Central memory CD8-positive, alpha-beta T cell (primary cell): ENCODE results near the gene PCNT.
A peak's percentile ranks its signal among the peaks of the same experiment; 100 is the strongest.

ENCODE experiments used
- ATAC-seq: fragments of 150-1000 bp; cut with Tn5 transposase; replicated peaks from 2 replicates; pipeline ENCODE4 v1.10.0; 2022; ENCODE audit warnings: mild to moderate bottlenecking, moderate FRiP score, moderate number of reproducible peaks; ENCODE audit not compliant: poor library complexity, severe bottlenecking; ENCODE audit errors: extremely low read depth
- DNase-seq, 2 donors: peaks; one replicate each; pipeline ENCODE4 v3.0.0; 2021; ENCODE audit warnings: low spot score in 2 of 2
- H3K27ac Mint-ChIP-seq: one replicate; pipeline ENCODE4 v1.8.0; 2022; ENCODE audit warnings: low read depth, mild to moderate bottlenecking, moderate library complexity, mixed read lengths
- H3K27me3 Mint-ChIP-seq: one replicate; pipeline ENCODE4 v1.8.0; 2022; ENCODE audit warnings: mixed read lengths
- H3K36me3 Mint-ChIP-seq: one replicate; pipeline ENCODE4 v1.8.0; 2022; ENCODE audit warnings: mild to moderate bottlenecking, moderate library complexity, mixed read lengths; ENCODE audit not compliant: insufficient read depth
- H3K4me1 Mint-ChIP-seq: one replicate; pipeline ENCODE4 v1.8.0; 2022; ENCODE audit warnings: mixed read lengths
- H3K4me3 Mint-ChIP-seq: one replicate; pipeline ENCODE4 v1.8.0; 2022; ENCODE audit warnings: mild to moderate bottlenecking, moderate library complexity, mixed read lengths
- H3K9me3 Mint-ChIP-seq: one replicate; pipeline ENCODE4 v1.8.0; 2022; ENCODE audit warnings: mixed read lengths

PCNT gene

DNA sequence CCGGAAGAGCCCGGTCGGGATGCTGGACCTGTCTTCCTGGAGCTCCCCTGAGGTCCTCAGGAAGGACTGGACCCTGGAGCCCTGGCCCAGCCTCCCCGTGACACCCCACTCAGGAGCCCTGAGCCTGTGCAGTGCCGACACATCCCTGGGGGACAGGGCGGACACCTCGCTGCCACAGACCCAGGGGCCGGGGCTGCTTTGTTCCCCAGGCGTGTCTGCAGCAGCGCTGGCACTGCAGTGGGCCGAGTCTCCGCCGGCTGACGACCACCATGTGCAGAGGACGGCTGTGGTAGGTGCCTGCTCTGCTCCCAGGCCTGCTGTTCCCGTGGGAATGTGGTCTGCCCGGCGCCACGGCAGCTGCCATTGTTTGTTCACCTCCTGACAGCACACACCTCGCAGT lies 92.6 kb downstream of the PCNT start:
- no peak for ATAC-seq
- Mint-ChIP-seq H3K9me3 (no peaks in the 10 kb centered on the region), H3K36me3 (peaks cover 20% of the 10 kb centered on the region)

GRCh38 chr21:46418265-46418946 lies 94.5 kb downstream of the PCNT start:
- DNase-seq (no peak), ATAC-seq (no peak)
- H3K4me1 Mint-ChIP-seq, result peaks cover 4% of the 10 kb centered on the region
- no peaks in the 10 kb centered on the region for H3K27me3 Mint-ChIP-seq
- no peak overlapping the region for H3K27ac Mint-ChIP-seq
- no peaks in the 10 kb centered on the region for H3K9me3 Mint-ChIP-seq
- peaks cover 14% of the 10 kb centered on the region for H3K36me3 Mint-ChIP-seq
- no peak overlapping the region for H3K4me3 Mint-ChIP-seq

More for the DNA sequence above, 92.6 kb downstream of the PCNT start:
- H3K4me3 Mint-ChIP-seq, result no peak overlapping the region
- H3K4me1 Mint-ChIP-seq, result no peaks in the 10 kb centered on the region
- no peak overlapping the region for H3K27ac Mint-ChIP-seq
- DNase-seq, result no peak
- no peaks in the 10 kb centered on the region for H3K27me3 Mint-ChIP-seq

DNA sequence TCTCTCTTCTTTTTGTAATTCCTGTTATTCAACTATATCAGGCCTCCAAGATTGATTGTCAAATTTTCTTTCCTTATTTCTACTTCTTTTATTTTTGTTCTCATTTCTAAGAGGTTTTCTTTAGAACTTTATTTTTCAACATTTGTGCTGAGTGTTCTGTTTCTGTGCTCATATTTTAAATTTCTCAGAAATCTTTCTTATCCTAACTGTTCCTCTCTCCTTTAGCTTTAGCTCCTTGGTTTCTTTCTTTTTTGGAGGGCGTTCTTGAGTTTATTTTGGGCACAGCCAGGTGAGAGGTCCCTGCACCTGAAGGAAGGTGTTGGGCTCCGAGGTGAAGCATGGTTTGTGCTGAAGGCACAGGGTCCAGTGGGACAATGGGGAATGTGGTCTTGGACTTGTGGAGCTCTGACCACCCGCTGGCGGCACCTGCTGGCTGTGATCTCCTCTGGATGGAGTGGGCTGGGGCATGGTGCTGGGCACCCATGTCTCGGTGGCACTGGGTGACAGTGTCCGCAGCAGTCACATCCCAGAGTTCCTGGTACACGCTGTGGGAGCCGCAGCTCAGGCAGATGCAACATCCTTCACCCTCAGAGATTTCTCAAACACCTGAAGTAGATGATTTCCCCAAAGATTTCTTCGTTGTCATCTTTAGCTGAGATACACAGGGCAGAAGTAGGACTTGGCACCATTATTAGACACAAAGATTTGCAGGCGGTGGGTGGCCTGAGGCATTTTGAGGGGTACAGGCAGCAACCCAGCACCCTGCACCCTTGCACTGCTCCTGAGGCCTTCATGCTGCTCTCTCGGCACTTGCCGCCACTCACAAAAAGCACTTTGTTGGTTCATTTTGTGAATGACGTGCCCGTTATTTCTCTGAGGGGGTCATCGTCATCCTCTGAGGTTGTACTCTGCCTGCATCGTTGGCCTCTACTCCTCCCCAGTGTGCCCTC lies 96.6 kb downstream of the PCNT start:
- Mint-ChIP-seq H3K4me3 (no peak overlapping the region), H3K27ac (no peak overlapping the region), H3K27me3 (no peaks in the 10 kb centered on the region), H3K9me3 (no peaks in the 10 kb centered on the region), H3K36me3 (peaks cover 19% of the 10 kb centered on the region), H3K4me1 (peaks cover 20% of the 10 kb centered on the region)
- ATAC-seq (no peak), DNase-seq (no peak)

DNA sequence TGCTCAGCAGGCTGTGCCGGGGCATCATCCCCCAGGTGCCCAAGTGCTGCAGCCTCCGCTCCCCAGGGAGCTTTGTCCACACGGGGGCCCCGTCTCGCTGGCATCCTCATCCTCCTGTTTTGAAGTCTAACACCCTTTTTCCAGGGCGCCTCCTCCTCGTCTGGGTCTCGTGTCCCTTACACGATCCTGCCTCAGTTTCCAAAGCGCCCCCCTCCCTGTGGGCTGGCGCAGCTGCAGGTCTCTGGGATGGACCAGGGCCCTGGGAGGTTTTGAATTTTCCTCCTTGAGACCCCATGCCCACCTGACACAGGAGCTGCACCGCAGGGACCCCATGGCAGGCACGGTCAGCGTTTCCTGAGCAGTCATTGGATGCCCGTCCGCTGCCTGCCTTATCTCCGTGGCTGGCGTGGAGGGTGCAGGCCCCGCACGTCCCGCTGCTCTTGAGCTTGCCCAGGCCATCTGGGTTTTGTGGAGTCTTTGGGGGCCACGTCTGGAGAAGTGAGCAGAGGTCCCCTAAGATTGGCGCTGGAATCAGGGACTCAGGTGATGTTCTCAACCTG lies 97.3 kb downstream of the PCNT start:
- no peak overlapping the region for H3K27ac Mint-ChIP-seq
- no peaks in the 10 kb centered on the region for H3K9me3 Mint-ChIP-seq
- no peak overlapping the region for H3K4me3 Mint-ChIP-seq
- peaks cover 24% of the 10 kb centered on the region for H3K4me1 Mint-ChIP-seq
- peaks cover 20% of the 10 kb centered on the region for H3K36me3 Mint-ChIP-seq
- no peak for ATAC-seq
- DNase-seq, result no peak
- no peaks in the 10 kb centered on the region for H3K27me3 Mint-ChIP-seq

GRCh38 chr21:46421756-46422555 lies 98.0 kb downstream of the PCNT start:
- H3K9me3 Mint-ChIP-seq, result no peaks in the 10 kb centered on the region
- no peak overlapping the region for H3K4me3 Mint-ChIP-seq
- H3K4me1 Mint-ChIP-seq, result peaks cover 24% of the 10 kb centered on the region
- DNase-seq, result no peak
- ATAC-seq, result no peak
- no peaks in the 10 kb centered on the region for H3K27me3 Mint-ChIP-seq
- H3K27ac Mint-ChIP-seq, result no peak overlapping the region
- H3K36me3 Mint-ChIP-seq, result peaks cover 20% of the 10 kb centered on the region

- H3K36me3 Mint-ChIP-seq, result peaks cover 19% of the 10 kb centered on the region
- no peaks in the 10 kb centered on the region for H3K9me3 Mint-ChIP-seq
- no peak for DNase-seq
- no peak for ATAC-seq
- peaks cover 24% of the 10 kb centered on the region for H3K4me1 Mint-ChIP-seq
- H3K27me3 Mint-ChIP-seq, result no peaks in the 10 kb centered on the region
- no peak overlapping the region for H3K4me3 Mint-ChIP-seq
- H3K27ac Mint-ChIP-seq, result peak overlapping the region; percentile 79
Observed at GRCh38 chr21:46422636-46423241, 98.8 kb downstream of the PCNT start.

GRCh38 chr21:46423546-46424038 lies 99.6 kb downstream of the PCNT start:
- Mint-ChIP-seq H3K9me3 (no peaks in the 10 kb centered on the region), H3K36me3 (peaks cover 19% of the 10 kb centered on the region), H3K4me1 (peaks cover 24% of the 10 kb centered on the region), H3K27ac (peak overlapping the region; percentile 96), H3K27me3 (no peaks in the 10 kb centered on the region), H3K4me3 (peak overlapping the region; percentile 82)
- ATAC-seq, result no peak
- DNase-seq, result no peak

- Mint-ChIP-seq H3K9me3 (no peaks in the 10 kb centered on the region), H3K36me3 (peaks cover 15% of the 10 kb centered on the region), H3K27me3 (no peaks in the 10 kb centered on the region), H3K27ac (peak overlapping the region; percentile 96), H3K4me1 (peaks cover 24% of the 10 kb centered on the region), H3K4me3 (peak overlapping the region; percentile 82)
- ATAC-seq (peak; percentile 29), DNase-seq (peak; percentile 25 to 34)
Observed at GRCh38 chr21:46424039-46424591, 100.2 kb downstream of the PCNT start.

DNA sequence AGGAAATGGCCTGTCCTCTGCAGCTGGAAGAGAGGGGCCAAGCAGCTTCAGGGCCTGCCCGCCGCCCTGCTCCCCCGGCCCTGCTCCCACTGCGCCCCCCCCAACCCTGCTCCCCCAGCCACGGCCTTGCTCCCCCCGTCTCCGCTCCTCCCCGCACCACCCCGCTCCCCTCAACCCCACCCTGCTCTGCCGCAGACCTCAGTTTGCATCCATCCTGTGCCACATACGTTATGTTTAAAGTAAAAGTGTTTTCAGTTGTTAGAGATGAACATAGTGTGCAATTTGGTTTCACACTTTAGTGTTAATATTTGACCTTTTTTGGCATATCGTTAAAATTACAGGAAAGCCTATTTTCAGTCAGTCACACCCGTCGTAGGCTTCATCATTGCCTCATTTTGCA lies 100.7 kb downstream of the PCNT start:
- peak; percentile 73 for ATAC-seq

GRCh38 chr21:46425041-46425440 lies 101.1 kb downstream of the PCNT start:
- Mint-ChIP-seq H3K4me3 (peak overlapping the region; percentile 82), H3K4me1 (peaks cover 24% of the 10 kb centered on the region), H3K9me3 (no peaks in the 10 kb centered on the region), H3K36me3 (peaks cover 11% of the 10 kb centered on the region), H3K27ac (peak overlapping the region; percentile 96), H3K27me3 (no peaks in the 10 kb centered on the region)
- ATAC-seq (peak; percentile 11), DNase-seq (no peak)

More for the DNA sequence above, 100.7 kb downstream of the PCNT start:
- Mint-ChIP-seq H3K4me3 (peak overlapping the region; percentile 82), H3K4me1 (peaks cover 24% of the 10 kb centered on the region), H3K27me3 (no peaks in the 10 kb centered on the region), H3K36me3 (peaks cover 14% of the 10 kb centered on the region), H3K27ac (peak overlapping the region; percentile 96), H3K9me3 (no peaks in the 10 kb centered on the region)
- DNase-seq, result peak; percentile 27 to 56

DNA sequence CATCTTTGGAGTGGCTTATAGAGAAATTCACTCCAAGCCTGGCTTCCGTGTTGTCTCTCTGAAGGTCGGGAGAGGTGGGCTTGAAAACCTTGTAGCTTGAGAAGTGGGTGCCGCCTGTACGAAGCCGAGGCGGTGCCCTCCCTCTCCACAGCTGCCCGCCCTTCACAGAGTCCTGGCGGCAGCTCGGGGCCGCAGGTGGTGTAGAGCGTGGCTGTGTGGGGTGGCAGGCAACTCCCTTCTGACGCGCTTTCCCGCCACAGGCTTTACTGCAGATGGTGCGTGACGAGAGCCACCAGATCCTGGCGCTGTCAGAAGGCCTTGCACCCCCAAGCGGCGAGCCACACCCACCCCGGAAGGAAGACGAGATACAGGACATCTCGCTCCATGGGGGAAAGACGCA lies 101.6 kb downstream of the PCNT start:
- no peaks in the 10 kb centered on the region for H3K9me3 Mint-ChIP-seq
- peaks cover 9% of the 10 kb centered on the region for H3K36me3 Mint-ChIP-seq
- no peaks in the 10 kb centered on the region for H3K27me3 Mint-ChIP-seq
- H3K4me3 Mint-ChIP-seq, result peak overlapping the region; percentile 82
- ATAC-seq, result peak; percentile 75
- DNase-seq, result peak; percentile 54 to 84
- H3K27ac Mint-ChIP-seq, result peak overlapping the region; percentile 96
- peaks cover 24% of the 10 kb centered on the region for H3K4me1 Mint-ChIP-seq
